Urinary bladder (tissue), 4 donors: ENCODE data around the gene KRTAP1-3. TPM values are rescaled to one million over a fixed set of nuclear protein-coding genes. Genes with fewer than 3 reads are reported as not detected.
"Not testable (repeated sequence)": the region's sequence is repeated elsewhere in the genome, so short reads cannot be mapped to it uniquely, and the experiment has no call there.

Experiments
- DNase-seq: peaks from one replicate; pipeline ENCODE4 v3.0.0-alpha.2; 2015; ENCODE audit errors: extremely low spot score
- H3K27ac ChIP-seq: one replicate; pipeline ENCODE4 v1.5.1; 2013; ENCODE audit warnings: low read depth, mild to moderate bottlenecking, moderate library complexity
- H3K36me3 ChIP-seq: one replicate; pipeline ENCODE4 v1.6.1; 2013; ENCODE audit warnings: mild to moderate bottlenecking, moderate library complexity; ENCODE audit not compliant: insufficient read depth
- H3K4me1 ChIP-seq: one replicate; pipeline ENCODE4 v1.6.1; 2013; ENCODE audit warnings: mild to moderate bottlenecking, moderate library complexity; ENCODE audit not compliant: insufficient read depth
- H3K4me3 ChIP-seq: one replicate; pipeline ENCODE4 v1.5.1; 2013; ENCODE audit warnings: low read depth, low read length
- WGBS: extraction: QIAGEN DNeasy Blood & Tissue Kit; methylation state at CpG from one replicate; pipeline ENCODE4 v1.1.7; 2013; 5-methylcytosine and 5-hydroxymethylcytosine counted together
- polyA plus RNA-seq: library from polyadenylated mRNA; stranded (reverse); fragments of 200-250 nt; gene quantifications from one replicate; pipeline ENCODE4 v1.2.3, GENCODE V29; 2013
- total RNA-seq: library from RNA; depleted of rRNA; stranded (reverse); fragments of >200 nt; gene quantifications from one replicate; pipeline ENCODE4 v1.2.3, GENCODE V29; 2014
- donor health status: healthy with polysubstance abuse.
- donor health status: healthy.

KRTAP1-3 gene
- total RNA-seq (not detected), polyA plus RNA-seq (not detected)

- WGBS = 88% methylated on average over 10 of the region's 10 CpGs
- DNase-seq, H3K27ac ChIP-seq, H3K4me3 ChIP-seq, H3K4me1 ChIP-seq, H3K36me3 ChIP-seq: not testable (repeated sequence)
Observed at GRCh38 chr17:41034346-41034935, at the start of gene KRTAP1-3. Gene KRTAP1-3, minus strand, starts transcription at chr17:41034874. Its CDS starts 53 bp downstream, at chr17:41034821.

- not testable (repeated sequence) for DNase-seq, H3K4me1 ChIP-seq, H3K27ac ChIP-seq, H3K36me3 ChIP-seq, H3K4me3 ChIP-seq
- WGBS = 75% methylated on average over 14 of the region's 14 CpGs
Observed at GRCh38 chr17:41084100-41084856, 49.6 kb upstream of the KRTAP1-3 start, which contains the start of gene KRTAP4-7. Gene KRTAP4-7, plus strand, starts transcription at chr17:41084150. Its CDS starts 57 bp downstream, at chr17:41084207.

GRCh38 chr17:41083427-41083826 lies 48.8 kb upstream of the KRTAP1-3 start:
- H3K4me3 ChIP-seq, H3K36me3 ChIP-seq, DNase-seq, H3K27ac ChIP-seq, H3K4me1 ChIP-seq: not testable (repeated sequence)
- 69% methylated on average over 2 of the region's 2 CpGs for WGBS

GRCh38 chr17:41082626-41083025 lies 48.0 kb upstream of the KRTAP1-3 start:
- H3K4me1 ChIP-seq = no peaks in the 10 kb centered on the region
- H3K36me3 ChIP-seq = no peaks in the 10 kb centered on the region
- H3K27ac ChIP-seq = no peak overlapping the region
- 56% methylated on average over 4 of the region's 4 CpGs for WGBS
- DNase-seq = no peak
- H3K4me3 ChIP-seq = no peak overlapping the region

GRCh38 chr17:41076788-41077187 lies 42.1 kb upstream of the KRTAP1-3 start:
- no peak overlapping the region for H3K4me3 ChIP-seq
- no peak for DNase-seq
- H3K27ac ChIP-seq = no peak overlapping the region
- no peaks in the 10 kb centered on the region for H3K36me3 ChIP-seq
- no peaks in the 10 kb centered on the region for H3K4me1 ChIP-seq

GRCh38 chr17:41073676-41074075 lies 39.0 kb upstream of the KRTAP1-3 start:
- no peaks in the 10 kb centered on the region for H3K4me1 ChIP-seq
- no peaks in the 10 kb centered on the region for H3K36me3 ChIP-seq
- 91% methylated on average over 2 of the region's 2 CpGs for WGBS
- H3K27ac ChIP-seq = no peak overlapping the region
- no peak for DNase-seq
- no peak overlapping the region for H3K4me3 ChIP-seq

- no peaks in the 10 kb centered on the region for H3K36me3 ChIP-seq
- H3K4me1 ChIP-seq = no peaks in the 10 kb centered on the region
- no peak overlapping the region for H3K27ac ChIP-seq
- H3K4me3 ChIP-seq = no peak overlapping the region
- no peak for DNase-seq
- 80% methylated on average over 5 of the region's 5 CpGs for WGBS
Observed at GRCh38 chr17:41071606-41072360, 37.1 kb upstream of the KRTAP1-3 start.

GRCh38 chr17:41069031-41069430 lies 34.4 kb upstream of the KRTAP1-3 start:
- WGBS = 77% methylated on average over 3 of the region's 3 CpGs
- Histone ChIP-seq H3K27ac (no peak overlapping the region), H3K36me3 (no peaks in the 10 kb centered on the region), H3K4me3 (no peak overlapping the region), H3K4me1 (no peaks in the 10 kb centered on the region)
- DNase-seq = no peak

GRCh38 chr17:41067281-41067680 lies 32.6 kb upstream of the KRTAP1-3 start:
- Histone ChIP-seq H3K4me3 (no peak overlapping the region), H3K27ac (no peak overlapping the region), H3K4me1 (no peaks in the 10 kb centered on the region), H3K36me3 (no peaks in the 10 kb centered on the region)
- DNase-seq = no peak

GRCh38 chr17:41065829-41066624 lies 31.4 kb upstream of the KRTAP1-3 start, which contains the start of gene KRTAP2-4:
Gene KRTAP2-4, minus strand, starts transcription at chr17:41065879. Its CDS starts 34 bp downstream, at chr17:41065845.
- no peaks in the 10 kb centered on the region for H3K4me1 ChIP-seq
- no peak within 1 kb of the TSS for H3K4me3 ChIP-seq
- no peaks in the 10 kb centered on the region for H3K36me3 ChIP-seq
- no peak for DNase-seq
- H3K27ac ChIP-seq = no peak within 1 kb of the TSS
- 83% methylated on average over 6 of the region's 6 CpGs for WGBS

- H3K4me3 ChIP-seq, H3K36me3 ChIP-seq, H3K27ac ChIP-seq, H3K4me1 ChIP-seq, DNase-seq: not testable (repeated sequence)
- 69% methylated on average over 7 of the region's 16 CpGs for WGBS
Observed at GRCh38 chr17:41065016-41065689, 30.5 kb upstream of the KRTAP1-3 start.

- 85% methylated on average over 1 of the region's 1 CpG for WGBS
- H3K27ac ChIP-seq = no peak overlapping the region
- no peaks in the 10 kb centered on the region for H3K36me3 ChIP-seq
- DNase-seq = no peak
- no peak overlapping the region for H3K4me3 ChIP-seq
- no peaks in the 10 kb centered on the region for H3K4me1 ChIP-seq
Observed at GRCh38 chr17:41064301-41064700, 29.6 kb upstream of the KRTAP1-3 start.

- H3K27ac ChIP-seq = no peak overlapping the region
- WGBS = 71% methylated on average over 4 of the region's 4 CpGs
- no peak overlapping the region for H3K4me3 ChIP-seq
- H3K36me3 ChIP-seq = no peaks in the 10 kb centered on the region
- DNase-seq = no peak
- no peaks in the 10 kb centered on the region for H3K4me1 ChIP-seq
Observed at GRCh38 chr17:41063449-41063848, 28.8 kb upstream of the KRTAP1-3 start.
